HL-60 (cell line): ENCODE measurements around the gene MOB3B.

Experiments
- POLR2AphosphoS5 ChIP-seq: IDR thresholded peaks from 2 replicates; pipeline ENCODE4 v1.6.1; 2012; ENCODE audit warnings: low read depth
- TF ChIP-seq, protein P1 (sequence below): IDR thresholded peaks from one replicate; pipeline ENCODE4 v1.5.1; 2011; ENCODE audit warnings: low read length, control low read depth, inconsistent platforms; ENCODE audit not compliant: insufficient read depth
- TF ChIP-seq, protein P2 (sequence below): IDR thresholded peaks from 2 replicates; pipeline ENCODE4 v1.6.1; 2012; ENCODE audit warnings: low read depth; ENCODE audit not compliant: insufficient replicate concordance

DNA sequence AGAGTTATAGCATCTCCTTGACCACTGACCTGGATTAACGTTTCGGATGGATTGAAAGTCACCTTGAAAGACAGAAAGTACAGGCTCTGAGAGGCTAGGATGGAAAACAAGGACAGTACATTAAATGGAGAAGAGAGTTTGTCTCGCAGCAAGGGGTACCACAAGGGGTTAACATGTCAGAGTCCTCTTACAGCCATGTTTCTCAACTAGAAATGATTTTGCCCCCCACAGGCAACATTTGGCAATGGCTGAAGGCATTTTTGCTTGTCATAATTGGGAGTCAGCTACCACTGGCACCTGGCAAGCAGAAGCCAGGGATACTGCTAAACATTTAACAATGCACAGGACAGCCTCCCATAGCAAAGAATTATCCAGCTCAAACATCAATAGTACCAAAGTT, 141.9 kb downstream of the MOB3B start:
- TF ChIP-seq, protein P1, sequence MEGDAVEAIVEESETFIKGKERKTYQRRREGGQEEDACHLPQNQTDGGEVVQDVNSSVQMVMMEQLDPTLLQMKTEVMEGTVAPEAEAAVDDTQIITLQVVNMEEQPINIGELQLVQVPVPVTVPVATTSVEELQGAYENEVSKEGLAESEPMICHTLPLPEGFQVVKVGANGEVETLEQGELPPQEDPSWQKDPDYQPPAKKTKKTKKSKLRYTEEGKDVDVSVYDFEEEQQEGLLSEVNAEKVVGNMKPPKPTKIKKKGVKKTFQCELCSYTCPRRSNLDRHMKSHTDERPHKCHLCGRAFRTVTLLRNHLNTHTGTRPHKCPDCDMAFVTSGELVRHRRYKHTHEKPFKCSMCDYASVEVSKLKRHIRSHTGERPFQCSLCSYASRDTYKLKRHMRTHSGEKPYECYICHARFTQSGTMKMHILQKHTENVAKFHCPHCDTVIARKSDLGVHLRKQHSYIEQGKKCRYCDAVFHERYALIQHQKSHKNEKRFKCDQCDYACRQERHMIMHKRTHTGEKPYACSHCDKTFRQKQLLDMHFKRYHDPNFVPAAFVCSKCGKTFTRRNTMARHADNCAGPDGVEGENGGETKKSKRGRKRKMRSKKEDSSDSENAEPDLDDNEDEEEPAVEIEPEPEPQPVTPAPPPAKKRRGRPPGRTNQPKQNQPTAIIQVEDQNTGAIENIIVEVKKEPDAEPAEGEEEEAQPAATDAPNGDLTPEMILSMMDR = no peak
- no peak for TF ChIP-seq POLR2AphosphoS5
- TF ChIP-seq, protein P2, sequence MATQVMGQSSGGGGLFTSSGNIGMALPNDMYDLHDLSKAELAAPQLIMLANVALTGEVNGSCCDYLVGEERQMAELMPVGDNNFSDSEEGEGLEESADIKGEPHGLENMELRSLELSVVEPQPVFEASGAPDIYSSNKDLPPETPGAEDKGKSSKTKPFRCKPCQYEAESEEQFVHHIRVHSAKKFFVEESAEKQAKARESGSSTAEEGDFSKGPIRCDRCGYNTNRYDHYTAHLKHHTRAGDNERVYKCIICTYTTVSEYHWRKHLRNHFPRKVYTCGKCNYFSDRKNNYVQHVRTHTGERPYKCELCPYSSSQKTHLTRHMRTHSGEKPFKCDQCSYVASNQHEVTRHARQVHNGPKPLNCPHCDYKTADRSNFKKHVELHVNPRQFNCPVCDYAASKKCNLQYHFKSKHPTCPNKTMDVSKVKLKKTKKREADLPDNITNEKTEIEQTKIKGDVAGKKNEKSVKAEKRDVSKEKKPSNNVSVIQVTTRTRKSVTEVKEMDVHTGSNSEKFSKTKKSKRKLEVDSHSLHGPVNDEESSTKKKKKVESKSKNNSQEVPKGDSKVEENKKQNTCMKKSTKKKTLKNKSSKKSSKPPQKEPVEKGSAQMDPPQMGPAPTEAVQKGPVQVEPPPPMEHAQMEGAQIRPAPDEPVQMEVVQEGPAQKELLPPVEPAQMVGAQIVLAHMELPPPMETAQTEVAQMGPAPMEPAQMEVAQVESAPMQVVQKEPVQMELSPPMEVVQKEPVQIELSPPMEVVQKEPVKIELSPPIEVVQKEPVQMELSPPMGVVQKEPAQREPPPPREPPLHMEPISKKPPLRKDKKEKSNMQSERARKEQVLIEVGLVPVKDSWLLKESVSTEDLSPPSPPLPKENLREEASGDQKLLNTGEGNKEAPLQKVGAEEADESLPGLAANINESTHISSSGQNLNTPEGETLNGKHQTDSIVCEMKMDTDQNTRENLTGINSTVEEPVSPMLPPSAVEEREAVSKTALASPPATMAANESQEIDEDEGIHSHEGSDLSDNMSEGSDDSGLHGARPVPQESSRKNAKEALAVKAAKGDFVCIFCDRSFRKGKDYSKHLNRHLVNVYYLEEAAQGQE = no peak
